Immature natural killer cell (primary cell): ENCODE measurements around the gene ZFP69. TPM values are rescaled to one million over a fixed set of nuclear protein-coding genes. Genes with fewer than 3 reads are reported as not detected.

Experiments used
- DNase-seq, 3 donors: peaks; one replicate each; pipeline ENCODE4 v3.0.0; 2022; ENCODE audit warnings: mixed read lengths in 1 of 3
- H3K27ac Mint-ChIP-seq, 6 donors: one replicate each; pipeline ENCODE4 v1.8.0; 2020; ENCODE audit warnings: mixed read lengths in 6 of 6, mild to moderate bottlenecking in 5 of 6, inconsistent platforms in 4 of 6, moderate library complexity in 3 of 6
- H3K27me3 Mint-ChIP-seq, 3 donors: one replicate each; pipeline ENCODE4 v1.8.0; 2020 to 2021; ENCODE audit warnings: low read depth in 3 of 3, mild to moderate bottlenecking in 3 of 3, mixed read lengths in 3 of 3, moderate library complexity in 3 of 3, inconsistent platforms in 1 of 3
- H3K36me3 Mint-ChIP-seq, 3 donors: one replicate each; pipeline ENCODE4 v1.8.0; 2020; ENCODE audit warnings: mixed read lengths in 3 of 3, inconsistent platforms in 2 of 3, mild to moderate bottlenecking in 2 of 3
- H3K4me1 Mint-ChIP-seq, 2 donors: one replicate each; pipeline ENCODE4 v1.8.0; 2020; ENCODE audit warnings: inconsistent platforms in 2 of 2, mild to moderate bottlenecking in 2 of 2, mixed read lengths in 2 of 2, moderate library complexity in 1 of 2
- H3K4me3 Mint-ChIP-seq, 5 donors: one replicate each; pipeline ENCODE4 v1.8.0; 2020; ENCODE audit warnings: mild to moderate bottlenecking in 5 of 5, mixed read lengths in 5 of 5, inconsistent platforms in 3 of 5, moderate library complexity in 3 of 5
- H3K9me3 Mint-ChIP-seq, 6 donors: one replicate each; pipeline ENCODE4 v1.8.0; 2020; ENCODE audit warnings: mild to moderate bottlenecking in 6 of 6, mixed read lengths in 6 of 6, inconsistent platforms in 4 of 6, moderate library complexity in 3 of 6
- polyA plus RNA-seq, 3 donors: library from polyadenylated mRNA; unstranded; fragments of 300-500 nt; fragmentation: Illumina TruSeq; gene quantifications; one replicate each; pipeline ENCODE4 v1.2.3, GENCODE V29; 2021

The ZFP69 gene
- polyA plus RNA-seq: 1 to 10 TPM; 6.3 to 7.4 (median 6.4) TPM

DNA sequence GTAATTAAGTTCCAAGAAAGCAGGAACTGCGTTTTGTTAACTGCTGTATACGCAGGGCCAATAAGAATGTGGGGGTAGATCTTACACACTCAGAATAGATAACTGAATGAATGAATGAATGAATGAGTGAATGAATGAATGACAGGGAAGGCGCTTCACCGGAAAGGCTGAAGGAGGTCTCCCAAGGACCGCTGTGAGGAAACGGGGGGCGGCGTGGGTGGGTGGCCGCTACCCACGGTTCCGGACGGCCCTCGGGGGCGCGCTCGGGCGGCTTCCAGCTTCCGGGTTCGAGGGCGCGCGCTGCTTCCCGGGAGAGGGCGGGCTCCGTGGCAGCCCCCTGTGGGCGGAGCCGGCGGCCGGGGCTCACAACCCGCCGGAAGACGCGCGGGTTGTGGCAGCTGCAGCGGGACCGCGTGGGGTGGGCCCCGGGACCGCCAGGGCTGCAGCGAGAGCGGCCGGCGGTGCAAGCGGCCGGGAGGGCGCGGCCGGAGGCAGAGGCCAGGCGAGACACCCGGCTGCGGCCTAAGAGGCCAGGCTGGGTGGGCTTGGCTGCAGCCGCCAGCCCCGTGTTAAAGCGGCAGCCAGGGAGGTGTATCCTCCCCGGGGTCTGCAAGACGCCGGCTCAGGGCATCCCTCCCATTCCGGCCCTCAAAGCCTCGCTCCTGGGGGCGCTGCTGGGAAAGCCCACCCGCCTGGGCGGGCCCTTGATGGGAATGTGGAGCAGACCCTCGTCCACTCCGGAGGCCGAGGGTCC, at the start of gene ZFP69:
Gene ZFP69, plus strand, starts transcription at position 367 of the 754 bp plus-strand sequence. CDS start 2,072 bp downstream, outside the sequence.
- Mint-ChIP-seq H3K36me3 (peaks cover 18 to 26% (median 22%) of the 10 kb centered on the region in 3 donors), H3K9me3 (peaks cover 9 to 40% (median 26%) of the 10 kb centered on the region in 6 donors), H3K27ac (peak within 1 kb of the TSS; percentile 84 to 96 (median 89)), H3K4me1 (peaks cover 22 to 31% of the 10 kb centered on the region in 2 donors), H3K4me3 (peak within 1 kb of the TSS; percentile 86 to 98 (median 92)), H3K27me3 (peaks cover 0 to 7% (median 2%) of the 10 kb centered on the region in 3 donors)
- DNase-seq: peak; percentile 77 to 80 (median 80)

DNA sequence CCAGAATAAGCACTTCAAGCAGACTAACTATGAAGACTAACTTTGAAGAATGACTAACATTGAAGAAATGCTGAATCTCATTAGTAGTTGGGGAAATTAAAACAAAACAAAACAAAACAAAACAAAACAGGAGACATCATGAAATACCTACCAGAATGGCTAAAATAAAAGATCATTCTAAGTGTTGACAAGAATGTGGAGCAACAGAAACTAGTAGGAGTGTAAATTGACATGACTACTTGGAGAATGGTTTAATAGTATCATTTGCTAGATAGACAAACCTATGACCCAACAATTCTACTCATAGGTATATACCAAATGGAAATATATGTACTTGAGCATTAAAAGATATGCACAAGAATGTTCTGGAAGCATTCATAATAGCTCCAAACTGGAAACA, 45.7 kb upstream of the ZFP69 start:
- peaks cover 0 to 1% of the 10 kb centered on the region in 2 donors for H3K4me1 Mint-ChIP-seq
- H3K27ac Mint-ChIP-seq: peak overlapping the region in 1 of 6 donors; percentile 43
- no peaks in the 10 kb centered on the region for H3K9me3 Mint-ChIP-seq
- H3K4me3 Mint-ChIP-seq: no peak overlapping the region
- DNase-seq: no peak
- H3K36me3 Mint-ChIP-seq: peaks cover 0 to 4% (median under 1%) of the 10 kb centered on the region in 3 donors
- H3K27me3 Mint-ChIP-seq: peaks cover 0 to 2% (median 0%) of the 10 kb centered on the region in 3 donors

DNA sequence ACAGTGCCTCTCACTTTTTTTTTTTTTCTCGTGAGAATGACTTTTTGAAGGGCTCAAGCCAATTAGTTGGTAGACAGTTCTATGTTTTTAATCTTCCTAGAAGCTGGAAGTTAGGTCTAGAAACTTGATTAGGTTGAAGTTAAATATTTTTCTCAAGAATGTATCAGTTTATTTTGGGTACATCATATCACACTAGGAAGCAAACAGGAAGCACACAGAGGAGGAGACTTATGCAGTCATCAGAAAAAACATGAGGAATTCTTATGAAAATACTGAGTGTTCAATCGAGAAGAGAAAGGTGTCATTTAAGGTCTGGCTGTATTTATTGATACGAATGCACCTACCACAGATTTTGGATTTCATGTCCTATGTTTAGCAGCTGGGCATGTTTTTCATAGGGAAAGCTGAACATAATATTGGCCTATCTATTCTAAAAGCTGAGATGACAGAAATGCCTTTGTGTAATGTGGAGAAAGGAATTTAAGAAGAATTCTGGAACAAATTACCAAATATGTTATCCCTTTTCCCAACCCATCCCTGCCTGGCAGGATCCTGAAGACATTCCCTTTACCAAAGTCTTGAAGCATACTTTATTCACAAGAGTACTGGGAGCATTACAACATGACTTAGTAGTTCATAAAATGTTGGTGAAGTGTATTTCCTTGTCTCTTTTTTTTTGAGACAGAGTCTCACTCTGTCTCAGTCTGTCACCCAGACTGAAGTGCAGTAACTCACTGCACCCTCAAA, 44.3 kb upstream of the ZFP69 start:
- no peaks in the 10 kb centered on the region for H3K4me1 Mint-ChIP-seq
- H3K4me3 Mint-ChIP-seq: no peak overlapping the region
- no peak overlapping the region for H3K27ac Mint-ChIP-seq
- DNase-seq: no peak
- H3K36me3 Mint-ChIP-seq: peaks cover 0 to 3% (median 0%) of the 10 kb centered on the region in 3 donors
- no peaks in the 10 kb centered on the region for H3K9me3 Mint-ChIP-seq
- H3K27me3 Mint-ChIP-seq: peaks cover 0 to 2% (median 0%) of the 10 kb centered on the region in 3 donors

DNA sequence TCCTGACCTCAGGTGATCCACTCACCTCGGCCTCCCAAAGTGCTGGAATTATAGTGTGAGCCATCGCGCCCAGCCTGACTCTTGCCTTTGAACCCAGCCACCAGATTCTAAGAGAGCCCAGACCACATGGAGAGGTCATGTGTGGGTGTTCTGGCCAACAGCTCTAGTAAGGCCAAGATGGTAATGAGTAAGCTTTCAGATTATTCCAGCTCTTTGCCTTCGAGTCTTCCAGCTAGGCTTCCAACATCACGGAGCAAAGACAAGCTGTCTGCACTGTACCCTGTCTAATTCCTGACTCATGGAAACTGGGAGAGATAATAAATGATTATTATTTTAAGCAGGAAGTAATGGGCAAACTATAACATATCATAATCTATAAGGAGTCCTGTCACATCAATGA, 41.6 kb upstream of the ZFP69 start:
- Mint-ChIP-seq H3K27ac (no peak overlapping the region), H3K4me3 (no peak overlapping the region), H3K9me3 (no peaks in the 10 kb centered on the region), H3K27me3 (peaks cover 0 to 3% (median 0%) of the 10 kb centered on the region in 3 donors), H3K4me1 (no peaks in the 10 kb centered on the region), H3K36me3 (peaks cover 0 to 3% (median 0%) of the 10 kb centered on the region in 3 donors)
- no peak for DNase-seq

DNA sequence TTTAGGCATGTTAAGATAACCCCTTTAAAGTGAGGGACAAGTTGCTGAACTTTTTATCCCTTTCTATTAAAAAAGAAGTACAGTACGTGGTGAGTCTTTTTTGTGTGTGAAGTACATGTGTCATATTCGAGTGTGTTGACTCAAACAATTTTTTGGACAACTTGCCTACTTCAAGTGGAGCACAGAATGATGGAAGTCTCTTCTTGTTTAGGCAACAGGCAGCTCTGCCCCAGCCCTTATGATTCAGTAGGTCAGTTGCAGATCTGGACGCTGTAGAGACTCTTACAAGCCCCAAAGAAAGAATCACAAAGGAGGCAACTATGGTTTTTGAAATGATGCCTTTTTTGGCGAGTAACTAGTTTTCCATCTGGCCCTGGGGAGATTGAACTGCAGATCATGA, 41.2 kb upstream of the ZFP69 start:
- H3K36me3 Mint-ChIP-seq: peaks cover 0 to 3% (median 0%) of the 10 kb centered on the region in 3 donors

DNA sequence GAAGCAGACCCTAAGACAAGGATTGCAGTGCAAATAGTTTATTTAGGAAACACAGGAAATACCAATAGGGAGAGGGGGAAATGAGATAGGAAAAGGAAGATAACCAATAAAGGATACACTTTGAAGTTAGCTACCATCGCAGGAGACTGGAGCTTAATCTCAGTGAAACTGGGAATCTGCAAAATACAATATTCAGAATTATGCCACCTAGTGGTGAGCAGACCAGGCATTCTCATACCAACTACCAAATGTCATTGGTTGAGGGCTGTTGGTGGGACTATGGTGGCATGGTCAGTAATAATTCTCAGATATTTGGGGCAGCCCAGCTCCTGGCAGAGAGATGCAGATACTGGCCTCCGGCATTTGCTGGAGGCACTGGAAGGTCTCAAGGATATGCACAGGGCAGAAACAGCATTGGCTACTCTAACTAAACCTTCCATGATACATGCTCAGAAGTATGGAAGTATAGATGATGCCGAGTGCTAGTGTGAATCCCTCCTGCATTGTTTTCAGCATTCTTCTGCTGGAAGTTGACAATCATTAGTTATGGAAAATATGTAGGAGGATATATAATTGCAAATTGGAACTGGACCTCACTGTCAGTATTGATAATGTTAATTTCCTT, 38.6 kb upstream of the ZFP69 start:
- peak in 2 of 3 donors; percentile 27 to 34 for DNase-seq
- Mint-ChIP-seq H3K27ac (no peak overlapping the region), H3K36me3 (peaks cover 0 to 3% (median 0%) of the 10 kb centered on the region in 3 donors), H3K4me1 (no peaks in the 10 kb centered on the region), H3K9me3 (no peaks in the 10 kb centered on the region), H3K4me3 (no peak overlapping the region), H3K27me3 (peaks cover 0 to 1% (median 0%) of the 10 kb centered on the region in 3 donors)

More for the DNA sequence above, 41.2 kb upstream of the ZFP69 start:
- Mint-ChIP-seq H3K27me3 (peaks cover 0 to 3% (median 0%) of the 10 kb centered on the region in 3 donors), H3K9me3 (no peaks in the 10 kb centered on the region), H3K27ac (no peak overlapping the region), H3K4me1 (no peaks in the 10 kb centered on the region), H3K4me3 (no peak overlapping the region)
- DNase-seq: no peak

DNA sequence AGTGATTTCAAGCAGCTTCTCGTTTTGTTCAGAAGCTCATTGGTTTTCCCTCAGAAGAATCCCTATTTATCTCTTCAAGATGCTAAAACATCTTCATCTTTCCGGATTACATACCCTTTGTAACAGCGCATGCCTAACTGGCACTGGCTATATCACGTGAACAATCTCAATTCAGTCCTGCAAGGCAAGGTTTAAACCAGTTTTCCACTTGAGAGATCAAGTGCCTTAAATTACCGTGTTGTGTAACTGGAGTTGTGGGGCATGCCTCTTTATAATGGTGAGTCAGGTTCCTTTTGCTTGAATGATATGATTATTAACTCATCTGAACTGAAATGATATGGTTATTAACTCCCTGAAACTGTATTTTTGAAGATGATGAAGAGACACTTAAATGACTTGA, 37.8 kb upstream of the ZFP69 start:
- no peak overlapping the region for H3K4me3 Mint-ChIP-seq
- peaks cover 0 to 1% (median 0%) of the 10 kb centered on the region in 3 donors for H3K27me3 Mint-ChIP-seq
- no peak overlapping the region for H3K27ac Mint-ChIP-seq
- DNase-seq: no peak
- no peaks in the 10 kb centered on the region for H3K4me1 Mint-ChIP-seq
- peaks cover 0 to 3% (median 0%) of the 10 kb centered on the region in 3 donors for H3K36me3 Mint-ChIP-seq
- no peaks in the 10 kb centered on the region for H3K9me3 Mint-ChIP-seq

DNA sequence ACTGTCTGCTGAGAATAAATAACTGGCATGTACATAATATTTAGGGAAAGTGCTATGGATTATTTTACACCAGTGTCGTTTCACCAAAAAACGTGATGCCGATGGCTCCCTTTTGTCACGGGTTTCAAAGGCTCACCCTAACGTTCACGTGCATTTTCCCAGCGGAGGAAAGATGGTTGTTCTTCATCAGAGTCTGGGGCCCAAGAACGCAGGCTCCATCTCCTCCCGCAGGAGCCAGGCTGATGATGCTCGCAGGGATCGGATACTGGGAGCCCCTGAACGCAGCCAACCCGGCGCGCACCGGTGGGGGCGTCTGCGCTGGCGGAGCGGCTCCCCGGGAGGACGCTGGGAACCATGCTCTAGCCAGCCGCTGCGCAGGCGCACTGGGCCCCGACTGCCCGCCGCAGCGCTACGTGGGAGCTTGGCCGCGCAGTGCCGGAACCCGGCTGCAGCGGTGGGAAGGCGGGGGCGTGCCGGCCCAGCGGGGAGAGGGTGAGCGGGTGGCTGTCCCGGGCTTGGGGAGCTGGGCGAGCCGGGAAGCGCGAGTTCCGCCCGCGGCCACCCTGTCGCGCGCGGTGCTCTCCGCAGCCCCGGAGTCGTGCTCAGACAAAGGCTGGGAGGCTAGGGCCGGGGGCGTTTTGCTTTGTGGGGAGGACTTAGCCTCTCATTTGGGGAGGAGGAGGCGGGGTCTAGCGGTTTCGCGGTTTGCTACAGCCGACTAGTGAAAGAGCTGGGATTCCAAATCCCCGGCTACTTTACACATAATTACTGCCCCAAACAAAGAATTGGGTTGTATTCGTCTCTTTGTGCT, 27.2 kb upstream of the ZFP69 start, which contains the start of gene ZFP69B:
Gene ZFP69B, plus strand, starts transcription at position 793 of the 811 bp plus-strand sequence. CDS start 486 bp downstream, outside the sequence.
- H3K36me3 Mint-ChIP-seq: peaks cover 14 to 28% (median 19%) of the 10 kb centered on the region in 3 donors

DNA sequence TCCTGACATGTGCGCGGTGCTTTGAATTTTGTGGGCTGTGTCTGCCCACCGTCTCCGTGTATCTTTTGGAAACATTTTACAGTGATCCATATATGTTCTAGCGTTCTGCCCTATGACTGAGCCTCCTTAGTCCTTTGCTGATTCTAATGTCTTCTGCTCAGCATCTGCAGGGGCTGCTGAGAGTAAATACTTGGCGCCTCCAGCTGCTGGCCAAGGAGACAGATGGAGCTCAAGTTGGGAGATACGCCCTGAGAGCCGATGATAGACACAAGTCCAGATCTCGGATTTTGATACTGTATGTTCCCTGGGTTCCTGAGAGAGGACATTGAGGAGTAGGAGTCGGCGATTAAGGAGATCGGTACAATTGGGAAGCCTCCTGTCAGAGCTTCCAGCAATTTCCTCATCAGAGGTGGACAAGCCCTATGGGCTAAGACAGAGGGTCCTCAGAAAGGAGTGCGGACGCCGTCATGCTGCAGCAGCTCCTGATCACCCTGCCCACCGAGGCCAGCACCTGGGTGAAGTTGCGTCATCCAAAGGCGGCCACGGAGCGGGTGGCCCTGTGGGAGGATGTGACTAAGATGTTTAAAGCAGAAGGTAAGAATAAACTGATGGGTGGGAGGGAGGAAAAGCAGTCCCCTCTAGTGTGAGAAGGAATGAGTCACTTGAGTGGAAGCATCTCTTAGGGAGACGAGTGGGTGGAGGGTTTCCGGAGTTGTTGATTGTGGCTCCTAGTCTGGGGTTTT, 26.4 kb upstream of the ZFP69 start:
- Mint-ChIP-seq H3K27me3 (peaks cover 0 to 6% (median 6%) of the 10 kb centered on the region in 3 donors), H3K27ac (peak overlapping the region; percentile 46 to 87 (median 82)), H3K4me3 (peak overlapping the region; percentile 84 to 95 (median 91)), H3K36me3 (peaks cover 18 to 33% (median 21%) of the 10 kb centered on the region in 3 donors), H3K9me3 (peaks cover 0 to 37% (median 10%) of the 10 kb centered on the region in 6 donors), H3K4me1 (peaks cover 23 to 31% of the 10 kb centered on the region in 2 donors)
- peak; percentile 50 to 55 (median 54) for DNase-seq

More for the DNA sequence above, 27.2 kb upstream of the ZFP69 start, which contains the start of gene ZFP69B:
- H3K27me3 Mint-ChIP-seq: peaks cover 0 to 6% (median 6%) of the 10 kb centered on the region in 3 donors
- H3K4me1 Mint-ChIP-seq: peaks cover 23 to 31% of the 10 kb centered on the region in 2 donors
- peak; percentile 90 to 91 (median 91) for DNase-seq
- H3K9me3 Mint-ChIP-seq: peaks cover 0 to 29% (median 4%) of the 10 kb centered on the region in 6 donors
- H3K27ac Mint-ChIP-seq: peak within 1 kb of the TSS; percentile 65 to 92 (median 85)
- peak within 1 kb of the TSS; percentile 84 to 95 (median 91) for H3K4me3 Mint-ChIP-seq

DNA sequence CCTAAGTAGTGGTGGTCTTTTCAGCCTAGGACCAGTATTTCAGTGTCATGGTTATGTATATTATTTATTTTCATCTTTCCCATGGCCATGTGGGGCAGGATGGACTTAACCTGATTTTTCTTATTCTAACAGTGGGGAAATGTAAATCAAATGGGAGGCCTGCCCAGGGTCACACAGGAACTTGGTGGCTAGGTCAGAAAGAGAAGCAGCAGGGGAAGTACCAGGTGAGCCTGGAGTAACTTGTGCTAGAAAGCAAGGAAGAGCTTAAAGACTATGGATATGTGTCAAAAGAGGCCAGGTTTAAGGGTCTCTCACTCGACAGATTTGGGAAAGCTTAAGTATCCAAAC, 25.9 kb upstream of the ZFP69 start:
- no peak for DNase-seq
- H3K4me3 Mint-ChIP-seq: peak overlapping the region; percentile 84 to 95 (median 91)
- peaks cover 20 to 36% (median 24%) of the 10 kb centered on the region in 3 donors for H3K36me3 Mint-ChIP-seq
- H3K27ac Mint-ChIP-seq: peak overlapping the region; percentile 46 to 87 (median 82)
- H3K9me3 Mint-ChIP-seq: peaks cover 3 to 42% (median 15%) of the 10 kb centered on the region in 6 donors
- peaks cover 23 to 31% of the 10 kb centered on the region in 2 donors for H3K4me1 Mint-ChIP-seq
- peaks cover 0 to 6% (median 6%) of the 10 kb centered on the region in 3 donors for H3K27me3 Mint-ChIP-seq

DNA sequence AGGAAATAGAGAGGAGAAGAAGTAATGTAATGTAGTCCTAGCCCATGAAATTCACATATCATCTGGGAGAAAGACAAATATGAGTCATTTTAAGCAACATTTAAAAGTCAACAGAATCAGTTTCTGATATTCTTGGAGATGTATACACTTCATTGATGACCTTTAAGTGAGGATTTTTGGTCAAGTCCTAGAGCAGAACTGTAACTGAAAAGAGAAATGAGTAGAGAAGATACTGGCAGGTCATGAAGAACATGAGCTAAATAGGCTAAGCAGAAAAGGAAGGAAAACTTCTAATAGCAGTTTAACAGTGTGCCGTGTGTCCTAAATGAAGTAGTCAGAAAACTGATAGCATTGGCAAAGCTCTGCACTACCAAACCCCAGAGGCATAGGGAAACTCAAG, 22.2 kb upstream of the ZFP69 start:
- peaks cover 54 to 68% (median 59%) of the 10 kb centered on the region in 3 donors for H3K36me3 Mint-ChIP-seq
- H3K9me3 Mint-ChIP-seq: peaks cover 27 to 78% (median 51%) of the 10 kb centered on the region in 6 donors

More for the DNA sequence above, 22.2 kb upstream of the ZFP69 start:
- Mint-ChIP-seq H3K4me3 (no peak overlapping the region), H3K27ac (no peak overlapping the region), H3K27me3 (peaks cover 0 to 6% (median 5%) of the 10 kb centered on the region in 3 donors), H3K4me1 (peaks cover 13 to 21% of the 10 kb centered on the region in 2 donors)
- DNase-seq: no peak
